SH-SY5Y (cell line): ENCODE measurements around the gene GOLIM4.

ENCODE experiments used
- GATA2 ChIP-seq: IDR thresholded peaks from 2 replicates; pipeline ENCODE4 v1.6.1; 2011; ENCODE audit warnings: mild to moderate bottlenecking, low read depth, low read length
- GATA3 ChIP-seq: IDR thresholded peaks from 2 replicates; pipeline ENCODE4 v1.6.1; 2011; ENCODE audit warnings: low read depth, mild to moderate bottlenecking, low read length, moderate library complexity

DNA sequence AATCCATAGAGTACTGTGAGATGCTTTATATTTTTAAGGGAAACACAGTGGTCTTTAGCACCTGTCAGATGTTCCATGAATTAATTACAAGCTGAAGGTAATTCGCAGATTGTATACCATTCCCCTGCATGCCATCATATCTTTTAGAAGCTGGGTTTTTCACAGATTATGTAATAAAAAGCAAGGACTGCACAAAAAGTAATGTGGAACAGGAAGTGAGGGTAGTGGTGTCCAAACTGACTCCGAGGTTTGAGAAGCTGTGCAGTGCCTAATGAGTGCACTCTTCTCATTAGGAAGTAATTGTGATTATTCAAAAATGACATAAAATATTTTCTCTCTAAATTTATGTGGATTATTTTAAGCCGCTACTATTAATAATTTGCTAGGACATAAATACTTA lies 123.2 kb downstream of the GOLIM4 start:
- TF ChIP-seq GATA2 (no peak), GATA3 (no peak)
